GM18873 (cell line): ENCODE data around the gene CMTR2.

Experiments
- ATAC-seq: cut with Tn5 transposase; IDR thresholded peaks from one replicate; pipeline ENCODE4 v1.9.1; 2021; ENCODE audit warnings: mild to moderate bottlenecking, moderate library complexity, moderate number of reproducible peaks; ENCODE audit not compliant: unreplicated experiment, low FRiP score

Gene CMTR2

DNA sequence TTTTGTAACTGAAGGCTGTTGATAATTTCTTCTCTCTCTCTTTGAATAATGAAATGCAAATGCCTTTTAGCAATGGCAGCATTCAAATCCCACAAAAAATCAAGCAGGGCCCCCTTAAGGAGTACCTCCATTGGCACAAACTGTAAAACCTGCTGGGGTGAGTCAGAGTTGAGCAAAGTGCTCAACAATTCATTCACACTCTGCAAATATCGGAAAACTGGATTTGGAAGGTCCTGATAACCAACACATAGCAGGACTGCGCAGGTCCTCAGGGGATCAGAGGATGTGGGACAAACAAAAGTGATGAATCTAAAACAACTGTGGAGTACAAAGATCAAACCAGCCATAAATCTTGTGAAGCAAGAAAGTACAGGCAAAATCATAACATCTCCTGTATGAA is 5.6 kb downstream of the CMTR2 start:
- ATAC-seq = no peak

DNA sequence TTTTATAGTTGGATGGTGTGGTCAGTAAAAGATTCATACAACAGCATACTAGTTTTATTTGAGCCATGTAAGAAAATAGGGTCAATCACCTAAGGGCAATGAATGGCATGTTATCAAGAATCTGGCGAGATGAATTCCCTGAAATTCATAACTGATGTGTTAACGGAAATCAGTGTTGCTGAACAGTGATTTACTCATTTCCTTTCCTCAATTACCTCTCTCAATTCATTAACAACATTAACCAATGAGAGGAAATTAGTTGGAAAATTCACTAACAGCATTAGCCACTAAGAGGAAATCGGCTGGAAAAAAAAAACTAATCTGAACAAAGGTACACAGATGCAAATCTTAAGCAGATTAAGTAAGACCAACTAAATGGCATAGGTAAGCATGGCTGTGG is 6.3 kb downstream of the CMTR2 start:
- no peak for ATAC-seq

DNA sequence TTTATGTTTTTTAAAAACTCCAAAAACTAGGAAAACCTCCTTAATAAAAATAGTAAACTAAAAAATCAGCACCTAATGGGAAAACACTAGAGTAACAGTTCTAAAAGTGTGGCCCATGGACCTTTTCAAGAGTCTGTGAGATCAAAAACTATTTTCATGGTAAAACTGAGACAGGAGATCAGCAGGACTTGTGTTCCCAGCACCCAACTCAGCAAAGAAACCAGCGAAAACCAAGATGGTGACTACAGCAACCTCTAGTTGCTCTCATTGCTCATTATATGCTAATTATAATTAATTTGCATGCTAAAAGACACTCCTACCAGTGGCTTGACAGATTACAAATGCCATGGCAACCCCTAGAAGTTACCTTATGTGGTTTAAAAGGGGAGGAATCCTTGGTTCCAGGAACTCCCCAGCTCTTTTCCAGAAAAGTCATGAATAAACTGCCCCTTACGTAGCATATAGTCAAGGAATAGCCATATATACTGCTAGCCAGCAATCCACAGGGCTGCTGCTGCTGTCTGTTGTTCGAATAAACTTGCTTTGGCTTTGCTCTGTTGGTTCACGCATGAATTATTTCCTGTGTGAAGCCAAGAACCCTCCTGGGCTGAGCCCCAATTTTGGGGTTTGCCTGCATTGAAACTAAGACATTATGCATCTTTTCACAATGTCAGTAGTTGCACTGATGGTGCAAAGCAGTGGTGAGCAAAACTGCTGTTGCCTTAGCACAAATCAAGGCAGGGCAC is 12.4 kb downstream of the CMTR2 start:
- ATAC-seq = no peak

GRCh38 chr16:71273384-71273783 is 15.8 kb downstream of the CMTR2 start:
- ATAC-seq = no peak

- ATAC-seq = no peak
Observed at GRCh38 chr16:71264299-71264698, 24.9 kb downstream of the CMTR2 start.

GRCh38 chr16:71263582-71263981 is 25.6 kb downstream of the CMTR2 start:
- ATAC-seq = no peak

DNA sequence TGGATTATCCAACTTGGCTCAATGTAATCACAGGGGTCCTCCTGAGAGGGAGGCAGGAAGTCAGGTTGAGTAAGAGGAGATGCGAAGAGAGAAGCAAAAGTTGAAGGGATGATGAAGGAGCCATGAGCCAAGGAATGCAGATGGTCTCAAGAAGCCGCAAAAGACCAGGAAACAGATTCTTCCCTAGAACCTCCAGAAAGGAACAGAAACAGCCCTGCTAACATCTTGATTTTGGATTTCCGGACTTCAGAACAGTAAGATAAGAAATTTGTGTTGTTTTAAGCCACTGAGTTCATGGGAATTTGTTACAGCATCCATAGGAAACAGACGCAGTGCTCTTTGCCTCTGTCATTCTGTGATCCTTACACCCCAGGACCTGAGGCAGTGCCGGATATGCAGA is 26.8 kb downstream of the CMTR2 start:
- ATAC-seq = no peak

GRCh38 chr16:71260995-71261394 is 28.2 kb downstream of the CMTR2 start:
- ATAC-seq = no peak

DNA sequence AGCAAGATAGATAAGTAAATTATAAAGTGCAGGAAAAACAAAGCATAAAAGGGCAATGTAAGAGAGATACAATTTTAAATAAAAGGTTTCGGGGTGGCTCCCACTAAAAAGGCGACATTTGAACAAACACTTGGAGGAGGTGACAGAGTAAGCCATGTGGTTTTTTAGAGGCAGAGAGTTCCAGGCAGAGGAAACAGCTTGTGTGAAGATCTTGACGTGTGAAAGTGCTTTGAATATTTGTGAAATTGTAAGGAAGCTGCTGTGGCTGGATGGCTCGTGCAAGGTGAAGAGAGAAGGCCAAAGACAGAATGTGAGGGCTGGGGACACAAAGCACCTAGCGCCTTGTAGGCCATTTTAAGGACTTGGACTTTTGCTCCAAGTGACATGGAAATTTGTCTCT is 30.1 kb downstream of the CMTR2 start:
- ATAC-seq = no peak

DNA sequence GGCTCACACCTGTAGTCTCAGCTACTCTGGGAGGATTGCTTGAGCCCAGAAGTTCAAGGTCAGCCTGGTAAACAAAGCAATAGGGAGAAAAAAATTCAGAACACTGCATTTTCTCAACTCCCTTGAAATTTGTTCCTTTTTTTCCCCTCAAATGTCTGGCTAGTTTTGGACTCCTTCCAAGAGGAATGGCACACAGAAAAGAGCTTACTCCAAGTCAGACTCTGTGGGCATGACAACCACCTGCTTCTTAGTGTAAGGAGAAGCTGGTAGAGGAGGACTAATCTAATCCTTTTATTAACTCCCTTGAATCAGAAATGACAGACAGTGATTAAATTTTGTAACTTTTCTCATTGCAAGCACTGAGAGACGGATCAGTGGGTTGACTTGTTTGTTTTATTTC is 30.8 kb downstream of the CMTR2 start:
- no peak for ATAC-seq

DNA sequence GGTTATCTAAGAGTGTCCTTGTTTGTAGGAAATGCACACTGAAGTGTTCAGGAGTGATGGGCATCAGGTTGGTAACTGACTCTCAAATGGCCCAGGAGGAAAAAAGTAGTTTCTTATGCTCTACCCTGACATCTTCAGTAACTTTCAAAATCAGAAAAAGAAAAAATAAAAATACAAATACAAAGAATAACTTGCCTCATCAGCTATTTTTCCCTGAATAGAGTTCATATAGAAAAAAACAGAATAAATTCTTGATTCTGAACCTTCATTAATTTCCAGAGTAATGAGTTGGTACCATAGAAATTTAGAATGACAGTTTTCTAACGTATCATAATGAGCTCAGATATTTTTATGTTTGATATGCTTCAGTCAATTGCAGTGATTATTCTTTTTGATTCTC is 31.4 kb downstream of the CMTR2 start:
- ATAC-seq = no peak

DNA sequence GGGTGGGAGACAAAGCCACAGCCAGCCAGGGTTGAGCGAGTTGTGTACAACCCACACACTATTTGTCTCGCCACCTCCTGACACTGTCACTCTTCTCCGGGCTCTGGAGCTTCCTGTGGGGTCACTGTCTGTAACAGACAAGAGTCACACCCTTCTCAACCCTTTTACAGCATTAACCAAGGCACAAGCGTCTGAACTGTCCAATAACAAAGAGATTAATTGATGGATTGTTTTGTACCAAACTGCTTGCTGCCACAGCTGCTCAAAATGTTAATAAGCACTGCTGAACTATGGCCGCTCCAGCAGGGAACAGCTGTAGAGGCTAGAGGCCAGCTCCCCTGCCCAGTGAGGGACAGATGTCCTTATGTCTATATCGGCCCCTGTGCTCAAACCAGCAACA is 33.5 kb downstream of the CMTR2 start:
- ATAC-seq = no peak

- no peak for ATAC-seq
Observed at GRCh38 chr16:71254832-71255525, 34.2 kb downstream of the CMTR2 start.

DNA sequence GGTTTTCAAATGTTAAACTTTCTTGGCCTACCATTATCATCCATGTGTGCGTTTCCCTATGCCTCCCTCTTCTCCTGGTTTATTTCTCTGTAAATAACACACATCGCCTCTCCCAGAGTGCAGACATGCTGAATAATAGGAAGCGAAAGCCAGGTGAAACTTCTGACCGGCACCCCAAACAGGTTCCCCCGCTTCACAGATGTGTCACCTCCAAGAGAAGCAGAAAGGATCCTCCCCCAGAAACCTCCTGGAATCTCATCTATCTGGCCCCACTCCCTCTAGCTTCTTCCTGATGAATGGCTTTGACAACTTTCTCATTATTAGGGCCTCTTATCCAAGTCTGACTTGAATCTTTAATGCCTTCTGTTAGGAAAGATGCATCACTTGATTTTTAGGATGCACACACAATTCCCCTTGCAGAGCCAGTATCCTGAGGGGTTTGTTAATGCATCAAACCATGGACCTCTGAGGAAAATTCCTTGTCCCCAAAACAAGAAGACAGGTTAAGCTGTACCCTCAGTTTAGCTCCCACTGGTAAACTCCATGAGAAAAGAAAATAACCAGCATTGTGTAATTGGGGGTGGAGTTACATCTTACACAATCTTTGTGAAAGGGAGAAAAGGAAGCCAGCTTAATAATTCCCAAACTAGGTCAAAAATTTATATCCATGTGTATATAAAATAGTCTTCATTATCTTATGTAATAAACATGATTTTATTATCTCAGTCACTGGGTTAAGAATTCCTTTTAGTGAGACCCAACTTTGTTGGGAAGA is 38.6 kb downstream of the CMTR2 start:
- ATAC-seq = no peak

GRCh38 chr16:71249399-71249798 is 39.8 kb downstream of the CMTR2 start:
- ATAC-seq = no peak

GRCh38 chr16:71247478-71247877 is 41.7 kb downstream of the CMTR2 start:
- no peak for ATAC-seq

- no peak for ATAC-seq
Observed at GRCh38 chr16:71246309-71246708, 42.9 kb downstream of the CMTR2 start.

DNA sequence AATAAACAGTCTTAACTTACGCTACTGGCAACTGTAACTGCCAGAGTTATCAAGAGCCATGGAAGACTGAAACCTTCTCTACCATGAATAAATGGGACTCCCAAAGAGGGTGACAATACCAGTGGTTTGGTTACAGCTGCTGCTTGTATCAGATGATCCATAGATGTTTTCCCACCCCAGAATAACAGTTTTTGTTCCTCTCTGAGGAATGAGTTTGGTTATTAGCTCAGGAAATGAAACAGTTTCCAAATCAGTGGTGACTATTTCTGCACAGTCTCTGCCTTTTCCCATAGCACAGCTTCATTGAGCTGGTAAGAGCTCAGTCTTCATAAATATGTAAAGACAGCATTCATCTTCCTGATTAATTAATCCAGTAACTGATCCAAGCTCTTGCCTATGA is 44.7 kb downstream of the CMTR2 start:
- no peak for ATAC-seq

DNA sequence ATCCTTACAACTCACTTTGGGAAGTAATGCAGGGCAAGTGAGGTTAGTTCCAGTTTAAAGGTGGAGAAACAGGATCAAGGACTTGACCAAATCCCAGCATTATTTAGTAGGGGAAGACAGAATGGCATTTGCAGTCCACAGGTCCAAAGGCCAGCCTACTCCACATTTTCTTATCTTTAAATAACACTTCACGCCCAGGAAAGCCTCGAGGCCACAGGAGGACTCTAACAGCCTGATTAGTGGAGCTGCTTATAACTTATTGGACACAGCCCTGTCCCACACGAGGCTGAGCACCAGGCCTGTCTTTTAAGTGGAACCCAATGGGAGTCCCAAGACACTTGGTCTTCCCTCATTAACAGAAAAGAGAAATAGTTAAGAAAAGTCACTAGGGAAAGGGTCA is 46.6 kb downstream of the CMTR2 start:
- ATAC-seq = no peak

DNA sequence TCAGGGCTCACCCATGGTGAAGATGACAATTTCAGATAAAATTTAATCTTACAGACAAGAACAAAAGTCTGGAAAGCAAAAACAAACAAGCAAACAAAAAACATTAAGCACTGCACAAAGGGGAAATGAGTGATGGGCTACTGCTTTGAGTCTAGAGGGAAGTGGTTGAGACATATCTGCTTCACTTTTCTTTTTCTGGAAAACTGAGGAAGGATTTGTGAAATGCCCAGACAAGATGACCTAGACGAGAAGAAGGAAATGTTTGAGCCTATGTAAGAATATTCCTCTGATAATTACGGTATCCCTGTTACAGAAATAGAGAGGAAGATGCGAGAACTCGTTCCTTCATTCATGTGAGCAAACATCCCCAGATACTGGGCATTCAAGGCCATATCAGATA is 47.2 kb downstream of the CMTR2 start:
- ATAC-seq = no peak
